CD4-positive, alpha-beta T cell (primary cell): ENCODE data around the gene VPS13D. TPM values are rescaled to one million over a fixed set of nuclear protein-coding genes. Genes with fewer than 3 reads are reported as not detected.

ENCODE experiments used
- ATAC-seq: fragments of 200-7000 bp; cut with Tn5 transposase; one replicate; pipeline ENCODE4 v1.10.0; 2022; ENCODE audit warnings: mild to moderate bottlenecking; ENCODE audit not compliant: poor library complexity
- CTCF ChIA-PET: fragments of 350-600 bp; sonication (Branson Sonifier 250); formaldehyde crosslinking; loops from one replicate; lab custom pipeline; 2021; ENCODE audit warnings: antibody characterized with exemption, inconsistent platforms; lab: Charles Lee
- POLR2A ChIA-PET: fragments of 350-600 bp; sonication (Branson Sonifier 250); formaldehyde crosslinking; loops from one replicate; lab custom pipeline; 2021; ENCODE audit warnings: antibody characterized with exemption, inconsistent platforms; lab: Charles Lee
- DNase-seq, 14 experiments: peaks; one replicate each; pipeline ENCODE4 v3.0.0-alpha.2; 2013 to 2020; ENCODE audit warnings: mixed read lengths in 2 of 14
- H3K27ac ChIP-seq, 2 donors: one replicate each; pipeline versions ENCODE4 v1.5.1 to v1.7.0; 2013; ENCODE audit warnings: low read length in 2 of 2, low read depth in 1 of 2, mild to moderate bottlenecking in 1 of 2
- H3K27me3 ChIP-seq, 2 experiments: 1 replicate in 1 of 2; 2 replicates in 1 of 2; pipeline versions ENCODE4 v1.6.1 to v1.7.0; 2013; ENCODE audit warnings: low read length in 2 of 2, control low read depth in 1 of 2, mild to moderate bottlenecking in 1 of 2, moderate library complexity in 1 of 2; ENCODE audit not compliant: insufficient read depth in 2 of 2, control insufficient read depth in 1 of 2
- H3K36me3 ChIP-seq: one replicate; pipeline ENCODE4 v1.6.1; 2013; ENCODE audit warnings: low read length, control low read depth; ENCODE audit not compliant: insufficient read depth
- H3K4me1 ChIP-seq: one replicate; pipeline ENCODE4 v1.6.1; 2013; ENCODE audit warnings: low read length, control low read depth; ENCODE audit not compliant: insufficient read depth
- H3K4me3 ChIP-seq: one replicate; pipeline ENCODE4 v1.5.1; 2013; ENCODE audit warnings: mild to moderate bottlenecking, low read length, moderate library complexity
- H3K9me3 ChIP-seq, 2 experiments: 1 replicate in 1 of 2; 2 replicates in 1 of 2; pipeline versions ENCODE4 v1.6.1 to v1.7.0; 2013; ENCODE audit warnings: low read length in 2 of 2, mild to moderate bottlenecking in 2 of 2, control low read depth in 1 of 2, moderate library complexity in 1 of 2; ENCODE audit not compliant: control insufficient read depth in 1 of 2, insufficient read depth in 1 of 2
- H3K27ac Mint-ChIP-seq: one replicate; pipeline ENCODE4 v1.8.0; 2020; ENCODE audit warnings: mixed read lengths
- H3K27me3 Mint-ChIP-seq: one replicate; pipeline ENCODE4 v1.8.0; 2021; ENCODE audit warnings: mixed read lengths
- H3K36me3 Mint-ChIP-seq: one replicate; pipeline ENCODE4 v1.8.0; 2021; ENCODE audit warnings: low read depth, mixed read lengths
- H3K4me1 Mint-ChIP-seq: one replicate; pipeline ENCODE4 v1.8.0; 2021; ENCODE audit warnings: low read depth, mixed read lengths
- H3K4me3 Mint-ChIP-seq: one replicate; pipeline ENCODE4 v1.8.0; 2020; ENCODE audit warnings: mild to moderate bottlenecking, mixed read lengths
- H3K9me3 Mint-ChIP-seq: one replicate; pipeline ENCODE4 v1.8.0; 2020; ENCODE audit warnings: mixed read lengths
- intact Hi-C, 2 experiments: fragments of 100-400 bp; cut with DNase I in 1 of 2; cut with micrococcal nuclease in 1 of 2; formaldehyde crosslinking; loops; one replicate each; pipeline versions ENCODE4 v1.15.1 to v1.9.0; 2023 to 2025; cut with DNase I, micrococcal nuclease
- total RNA-seq, 174 experiments: library from RNA in 2 of 174; stranded (reverse) in 2 of 174; gene quantifications; one replicate each; pipeline ENCODE4 v1.2.3 and lab custom pipeline; 2021 to 2026
- TF ChIP-seq, protein P1 (sequence below): fragments of 200-600 bp; IDR thresholded peaks from one replicate; pipeline ENCODE4 v1.8.0; 2022; ENCODE audit warnings: antibody characterized with exemption, mild to moderate bottlenecking

Gene VPS13D
- total RNA-seq, 2 experiments from 2014 or later: 63.0 to 67.3 TPM

DNA sequence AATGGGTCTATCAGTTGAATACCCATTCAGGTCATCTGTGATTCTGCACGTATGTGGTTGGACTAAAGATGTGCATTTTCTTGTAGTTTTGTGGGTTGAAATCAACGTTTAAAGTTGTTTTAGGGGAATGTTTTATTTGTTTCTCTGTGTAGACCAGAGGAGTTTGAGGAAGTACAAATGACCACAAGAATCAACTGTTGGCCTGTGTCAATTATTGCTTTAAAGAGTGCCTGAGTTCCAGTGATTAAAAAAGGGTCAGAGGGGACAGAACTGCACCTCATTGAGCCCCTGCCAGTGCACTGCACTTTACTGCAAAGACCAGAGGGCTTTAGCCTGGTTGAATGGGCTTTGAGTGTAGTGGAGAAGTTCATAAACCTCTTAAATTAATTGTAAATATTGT lies 190.3 kb downstream of the VPS13D start:
- Mint-ChIP-seq H3K9me3 (no peaks in the 10 kb centered on the region), H3K4me1 (peaks cover 39% of the 10 kb centered on the region), H3K27me3 (no peaks in the 10 kb centered on the region), H3K27ac (no peak overlapping the region), H3K36me3 (peaks cover 79% of the 10 kb centered on the region), H3K4me3 (no peak overlapping the region)
- DNase-seq: no peak
- Histone ChIP-seq H3K36me3 (peaks cover 47% of the 10 kb centered on the region), H3K4me1 (no peaks in the 10 kb centered on the region), H3K27me3 (no peaks in the 10 kb centered on the region), H3K27ac (no peak overlapping the region), H3K9me3 (no peaks in the 10 kb centered on the region), H3K4me3 (no peak overlapping the region)
- ChIA-PET CTCF (no interaction called here), POLR2A (no interaction called here)
- ATAC-seq: no peak
- TF ChIP-seq, protein P1, sequence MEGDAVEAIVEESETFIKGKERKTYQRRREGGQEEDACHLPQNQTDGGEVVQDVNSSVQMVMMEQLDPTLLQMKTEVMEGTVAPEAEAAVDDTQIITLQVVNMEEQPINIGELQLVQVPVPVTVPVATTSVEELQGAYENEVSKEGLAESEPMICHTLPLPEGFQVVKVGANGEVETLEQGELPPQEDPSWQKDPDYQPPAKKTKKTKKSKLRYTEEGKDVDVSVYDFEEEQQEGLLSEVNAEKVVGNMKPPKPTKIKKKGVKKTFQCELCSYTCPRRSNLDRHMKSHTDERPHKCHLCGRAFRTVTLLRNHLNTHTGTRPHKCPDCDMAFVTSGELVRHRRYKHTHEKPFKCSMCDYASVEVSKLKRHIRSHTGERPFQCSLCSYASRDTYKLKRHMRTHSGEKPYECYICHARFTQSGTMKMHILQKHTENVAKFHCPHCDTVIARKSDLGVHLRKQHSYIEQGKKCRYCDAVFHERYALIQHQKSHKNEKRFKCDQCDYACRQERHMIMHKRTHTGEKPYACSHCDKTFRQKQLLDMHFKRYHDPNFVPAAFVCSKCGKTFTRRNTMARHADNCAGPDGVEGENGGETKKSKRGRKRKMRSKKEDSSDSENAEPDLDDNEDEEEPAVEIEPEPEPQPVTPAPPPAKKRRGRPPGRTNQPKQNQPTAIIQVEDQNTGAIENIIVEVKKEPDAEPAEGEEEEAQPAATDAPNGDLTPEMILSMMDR: no peak
- intact Hi-C loops: no loop called here

DNA sequence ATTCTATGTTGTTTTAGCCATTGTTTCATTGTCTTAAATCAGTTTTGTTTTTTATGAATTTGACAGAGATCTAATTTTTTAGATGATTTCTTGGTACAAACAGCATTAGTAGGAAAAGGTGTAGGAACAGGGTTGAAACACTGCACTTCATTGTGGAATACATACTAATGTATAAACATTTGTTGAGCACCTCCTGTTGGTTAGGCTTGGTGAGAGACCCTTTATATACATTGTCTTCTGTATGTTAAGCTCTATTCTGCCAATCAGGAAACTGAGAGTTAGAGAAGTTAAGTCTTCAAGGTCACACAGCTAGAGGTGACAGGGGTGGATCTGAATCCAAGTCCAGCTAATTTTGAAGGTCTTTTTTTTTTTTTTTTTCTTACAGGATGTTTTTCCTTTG lies 192.7 kb downstream of the VPS13D start:
- POLR2A ChIA-PET: interaction anchor here (0.6 to 0.7 kb wide), 2 partner anchors 35 to 52 kb away, joined by 3 read pairs; no protein-coding TSS in a partner anchor
- Mint-ChIP-seq H3K4me1 (peaks cover 29% of the 10 kb centered on the region), H3K4me3 (no peak overlapping the region), H3K36me3 (peaks cover 72% of the 10 kb centered on the region), H3K27ac (no peak overlapping the region), H3K9me3 (no peaks in the 10 kb centered on the region), H3K27me3 (no peaks in the 10 kb centered on the region)
- Histone ChIP-seq H3K9me3 (no peaks in the 10 kb centered on the region), H3K4me1 (no peaks in the 10 kb centered on the region), H3K27ac (no peak overlapping the region), H3K27me3 (no peaks in the 10 kb centered on the region), H3K36me3 (peaks cover 30% of the 10 kb centered on the region), H3K4me3 (no peak overlapping the region)
- DNase-seq (no peak), ATAC-seq (no peak)
- CTCF ChIA-PET: interaction anchor here (0.7 to 0.9 kb wide), 2 partner anchors 9 to 46 kb away, joined by 3 to 4 read pairs; no protein-coding TSS in a partner anchor
- TF ChIP-seq, protein P1: no peak
- intact Hi-C loops: no loop called here

DNA sequence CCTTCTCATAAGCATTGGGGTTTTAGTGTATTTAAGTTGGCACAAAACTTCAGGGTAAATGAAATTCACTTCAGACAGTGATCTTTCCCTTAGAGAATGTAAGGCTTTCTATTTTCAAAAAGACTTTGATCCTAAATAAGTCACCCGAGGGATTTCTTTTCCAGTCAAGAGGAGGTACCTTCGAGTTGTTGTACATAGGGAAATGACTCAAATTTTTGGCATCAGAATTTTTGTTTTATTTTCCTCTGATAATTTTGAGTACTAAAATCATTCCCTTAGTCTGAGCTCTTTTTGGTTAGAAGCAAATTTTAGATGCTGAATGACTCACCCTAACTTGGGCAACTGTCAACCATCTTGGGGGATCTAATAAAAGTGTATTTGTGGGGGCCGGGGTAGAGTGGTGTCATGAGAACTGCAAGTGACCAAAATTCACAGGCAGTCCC lies 194.3 kb downstream of the VPS13D start:
- H3K9me3 Mint-ChIP-seq: no peaks in the 10 kb centered on the region
- ChIA-PET POLR2A (interaction anchor here (0.6 to 1.0 kb wide), 2 partner anchors 55 to 274 kb away, joined by 3 read pairs; no protein-coding TSS in a partner anchor), CTCF (no interaction called here)
- intact Hi-C loops: no loop called here
- no peaks in the 10 kb centered on the region for H3K27me3 Mint-ChIP-seq
- TF ChIP-seq, protein P1: no peak
- Histone ChIP-seq H3K4me3 (no peak overlapping the region), H3K27me3 (no peaks in the 10 kb centered on the region), H3K4me1 (no peaks in the 10 kb centered on the region), H3K36me3 (peaks cover 15% of the 10 kb centered on the region), H3K9me3 (no peaks in the 10 kb centered on the region), H3K27ac (no peak overlapping the region)
- ATAC-seq (no peak), DNase-seq (no peak)
- H3K27ac Mint-ChIP-seq: no peak overlapping the region
- peaks cover 71% of the 10 kb centered on the region for H3K36me3 Mint-ChIP-seq
- no peak overlapping the region for H3K4me3 Mint-ChIP-seq
- H3K4me1 Mint-ChIP-seq: peaks cover 21% of the 10 kb centered on the region
